A549 treated with CORT108297 at 1 μM for 4 hours (cell line): ENCODE measurements around the gene ZNRF3. TPM values are rescaled to one million over a fixed set of nuclear protein-coding genes. Genes with fewer than 3 reads are reported as not detected.

ENCODE experiments used
- total RNA-seq: library from RNA; stranded (reverse); fragments of 200-300 nt; extraction: Qiagen RNA extraction; gene quantifications from 5 replicates; pipeline ENCODE4 v1.2.3, GENCODE V29; 2022

The ZNRF3 gene
- 4.6 to 7.5 TPM (median 6.5 TPM) in 5 replicates for total RNA-seq

GRCh38 chr22:28882878-28883656, at the start of gene ZNRF3:
TSS of gene ZNRF3 (plus strand) at chr22:28883572. CDS start at chr22:28883767, 195 bp downstream.

GRCh38 chr22:29061773-29062172, 178.4 kb downstream of the ZNRF3 start, which contains the start of gene C22orf31:
TSS of gene C22orf31 (minus strand) at chr22:29061831. CDS start at chr22:29061792, 39 bp downstream.

GRCh38 chr22:29072979-29073617, 189.7 kb downstream of the ZNRF3 start, which contains the start of gene KREMEN1:
TSS of gene KREMEN1 (plus strand) at chr22:29073035. CDS start at chr22:29073131, 96 bp downstream.

Other genes starting within 250 kb of the ZNRF3 start
- gene TTC28, start 203.7 kb upstream of the ZNRF3 start, total RNA-seq = 2.2 to 3.3 TPM (median 3.0 TPM) in 5 replicates
- 7.5 to 11.2 TPM (median 10.1 TPM) in 5 replicates for gene CHEK2, start 141.8 kb upstream of the ZNRF3 start, total RNA-seq
- 10.7 to 14.9 TPM (median 12.4 TPM) in 5 replicates for gene HSCB, start 141.5 kb upstream of the ZNRF3 start, total RNA-seq
- gene CCDC117, start 110.9 kb upstream of the ZNRF3 start, total RNA-seq = 9.2 to 12.4 TPM (median 10.8 TPM) in 5 replicates
- gene XBP1, start 83.0 kb upstream of the ZNRF3 start, total RNA-seq = 51.6 to 53.5 TPM (median 52.7 TPM) in 5 replicates
- not detected in 5 replicates for gene C22orf31, start 178.3 kb downstream of the ZNRF3 start, total RNA-seq
- gene KREMEN1, start 189.5 kb downstream of the ZNRF3 start, total RNA-seq = 2.5 to 4.6 TPM (median 3.5 TPM) in 5 replicates